MM.1S (cell line): ENCODE results near the gene LGSN.

Experiments used
- CTCF ChIP-seq: fragments of 300-600 bp; sonication (generic); IDR thresholded peaks from 2 replicates; pipeline ENCODE4 v1.5.1; 2016; ENCODE audit warnings: antibody characterized with exemption, low read length, mixed read lengths
- EZH2 ChIP-seq: fragments of 300-600 bp; sonication (generic); optimal IDR thresholded peaks from 2 replicates; pipeline ENCODE3; 2017; ENCODE audit warnings: low read depth, mild to moderate bottlenecking, antibody characterized with exemption, low read length, mixed read lengths
- EZH2phosphoT487 ChIP-seq: fragments of 300-600 bp; sonication (generic); IDR thresholded peaks from 2 replicates; pipeline ENCODE4 v1.6.1; 2018; ENCODE audit warnings: antibody characterized with exemption, low read length

GRCh38 chr6:63269470-63269869, 50.3 kb downstream of the LGSN start:
- peak; percentile 32 for TF ChIP-seq CTCF
- TF ChIP-seq EZH2phosphoT487, result no peak
- TF ChIP-seq EZH2, result no peak
